ENCODE results near the gene ANKRD44. TPM values are rescaled to one million over a fixed set of nuclear protein-coding genes. Genes with fewer than 3 reads are reported as not detected.

Gene ANKRD44
- total and polyA plus RNA-seq, 2 of the 8 experiments (the other 6 are each of a cell fraction or from before 2014, with no cell fraction given) = 1.2 to 1.3 TPM

DNA sequence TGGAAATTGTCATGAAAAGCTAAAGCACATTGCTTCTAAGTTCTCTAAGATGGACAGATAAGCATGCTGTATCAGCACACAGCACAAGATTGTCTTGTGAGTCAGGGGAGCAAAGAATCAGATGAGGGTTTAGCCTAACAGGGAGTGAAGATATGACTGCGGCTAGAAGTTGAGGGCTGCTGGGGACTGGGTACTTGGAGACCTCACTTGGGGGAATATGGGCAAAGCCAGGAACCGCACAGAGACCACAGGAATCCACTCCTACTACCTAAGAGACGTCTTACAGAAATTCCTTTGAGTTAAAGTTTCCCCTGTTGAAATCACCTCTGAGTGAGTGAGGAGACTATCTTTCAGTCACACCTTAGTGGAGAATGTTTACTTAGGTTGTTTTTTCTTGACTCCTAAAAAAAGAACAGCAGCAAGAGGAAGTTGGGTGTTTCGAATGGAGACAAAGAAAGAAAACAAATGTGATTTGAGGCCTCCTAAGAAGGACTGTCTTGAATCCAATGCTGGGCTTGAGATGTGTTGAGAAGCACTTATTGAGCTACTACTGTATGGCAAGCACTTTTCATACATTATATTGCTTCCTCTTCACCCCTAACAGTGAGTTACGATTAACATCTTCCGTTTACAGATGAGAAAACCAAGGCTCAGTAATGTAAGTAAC lies 100.7 kb downstream of the ANKRD44 start:
- TF ChIP-seq RFX5 (IDR thresholded peaks at IDR 0.05; ENCODE audit: borderline replicate concordance, low read depth, low read length) (no peak), BCL11A (IDR thresholded peaks at IDR 0.05; ENCODE audit: low read depth in 2 of 2, low read length in 2 of 2) (no peak), CBX8 (IDR thresholded peaks at IDR 0.05; ENCODE audit: borderline replicate concordance, low read depth, low read length) (no peak), SP4 (IDR thresholded peaks at IDR 0.05; ENCODE audit: low read length) (no peak), ASH2L (IDR thresholded peaks at IDR 0.05; ENCODE audit: low read length) (no peak), EP300 (IDR thresholded peaks at IDR 0.05; ENCODE audit: borderline replicate concordance in 1 of 2, low read depth in 2 of 2, low read length in 2 of 2) (no peak), BRCA1 (IDR thresholded peaks at IDR 0.05; ENCODE audit: low read depth, low read length) (no peak)

More for the DNA sequence above, 100.7 kb downstream of the ANKRD44 start:
- H4K20me1 ChIP-seq (replicated peaks in 1 of 2; ENCODE audit: control insufficient read depth in 1 of 2, insufficient read depth in 2 of 2, low read length in 2 of 2) = no peaks in the 10 kb centered on the region
- H3K36me3 ChIP-seq (ENCODE audit: control insufficient read depth in 2 of 4, insufficient read depth in 4 of 4, low read length in 3 of 4) = no peaks in the 10 kb centered on the region
- H2AK5ac ChIP-seq (ENCODE audit: low read depth, low read length) = no peak overlapping the region
- DNase-seq (ENCODE audit: low read depth in 1 of 2, low spot score in 2 of 2) (no peak), FAIRE-seq (no peak)
- no peaks in the 10 kb centered on the region for H3K4me1 ChIP-seq (replicated peaks in 1 of 4; ENCODE audit: control insufficient read depth in 3 of 4, insufficient read depth in 4 of 4, low read length in 3 of 4)
- H3K23ac ChIP-seq (ENCODE audit: insufficient read length) = no peak overlapping the region
- H3K27ac ChIP-seq (ENCODE audit: low read depth, low read length) = no peak overlapping the region
- no peak overlapping the region for H3K18ac ChIP-seq (ENCODE audit: extremely low read depth, low read length)
- no peak overlapping the region for H2BK120ac ChIP-seq (replicated peaks; ENCODE audit: low read depth, low read length)
- no peak overlapping the region for H2BK20ac ChIP-seq (ENCODE audit: low read length)
- no peak overlapping the region for H3K14ac ChIP-seq (ENCODE audit: insufficient read length)
- no peak overlapping the region for H3K9ac ChIP-seq (replicated peaks in 1 of 4; ENCODE audit: extremely low read depth in 1 of 4, low read depth in 3 of 4, low read length in 3 of 4)
- H2BK15ac ChIP-seq (ENCODE audit: low read length) = no peak overlapping the region
- no peak overlapping the region for H2AFZ ChIP-seq (ENCODE audit: low read length)
- no peaks in the 10 kb centered on the region for H3K79me1 ChIP-seq (ENCODE audit: low read depth, low read length)
- H4K5ac ChIP-seq (ENCODE audit: insufficient read length, low read depth, low read length) = no peak overlapping the region
- no peak overlapping the region for H3K4me3 ChIP-seq (ENCODE audit: extremely low read depth in 1 of 4, insufficient read depth in 2 of 4, low read depth in 3 of 4, low read length in 4 of 4)
- H2BK12ac ChIP-seq (ENCODE audit: low read depth, low read length) = no peak overlapping the region
- no peak overlapping the region for H2BK5ac ChIP-seq (ENCODE audit: low read depth, low read length)
- 90% methylated on average over 6 of the region's 6 CpGs; no CpG with 5 or more reads in 1 of the 2 experiments for WGBS, 2 experiments (ENCODE audit: extremely low coverage in 1 of 2, insufficient coverage in 1 of 2, insufficient read length in 1 of 2, insufficient replicate concordance in 2 of 2, low coverage in 1 of 2, low lambda C conversion rate in 2 of 2, missing lambda C conversion rate in 1 of 2)
- no peaks in the 10 kb centered on the region for H3K9me3 ChIP-seq (ENCODE audit: insufficient read depth in 2 of 2, low read depth in 1 of 2, low read length in 1 of 2)
- H3K79me2 ChIP-seq (ENCODE audit: control insufficient read depth in 1 of 2, insufficient read depth in 2 of 2, low read length in 2 of 2) = no peaks in the 10 kb centered on the region
- no peak overlapping the region for H3K56ac ChIP-seq (replicated peaks; ENCODE audit: insufficient read length, low read depth, low read length)
- CTCF ChIA-PET (ENCODE audit: partially characterized antibody) = interaction anchor here (10.8 kb wide), 1 partner anchor 19 kb away, joined by 63 read pairs; no protein-coding TSS in a partner anchor
- H4K8ac ChIP-seq (ENCODE audit: extremely low read depth, insufficient read depth, low read length) = no peak overlapping the region
- H3K4me2 ChIP-seq (ENCODE audit: insufficient read depth in 1 of 2, low read depth in 2 of 2, low read length in 2 of 2) = no peak overlapping the region
- no peak overlapping the region for H4K91ac ChIP-seq (replicated peaks; ENCODE audit: insufficient read length, low read length)
- no peak overlapping the region for H3K4ac ChIP-seq (replicated peaks; ENCODE audit: insufficient read length, low read depth, low read length)
- no peaks in the 10 kb centered on the region for H3K23me2 ChIP-seq (ENCODE audit: low read depth, low read length)
- POLR2A ChIA-PET (ENCODE audit: partially characterized antibody) = no interaction called here
- H3K27me3 ChIP-seq (replicated peaks in 1 of 4; ENCODE audit: control insufficient read depth in 3 of 4, extremely low read depth in 1 of 4, insufficient read depth in 3 of 4, low read length in 3 of 4) = peaks cover 0 to 1% (median 0%) of the 10 kb centered on the region in 4 experiments; a peak in 1 of 7 replicates

Data from H1 (cell line).